Measurements from ENCODE around the gene SIX1.

- TF ChIP-seq, protein P1, sequence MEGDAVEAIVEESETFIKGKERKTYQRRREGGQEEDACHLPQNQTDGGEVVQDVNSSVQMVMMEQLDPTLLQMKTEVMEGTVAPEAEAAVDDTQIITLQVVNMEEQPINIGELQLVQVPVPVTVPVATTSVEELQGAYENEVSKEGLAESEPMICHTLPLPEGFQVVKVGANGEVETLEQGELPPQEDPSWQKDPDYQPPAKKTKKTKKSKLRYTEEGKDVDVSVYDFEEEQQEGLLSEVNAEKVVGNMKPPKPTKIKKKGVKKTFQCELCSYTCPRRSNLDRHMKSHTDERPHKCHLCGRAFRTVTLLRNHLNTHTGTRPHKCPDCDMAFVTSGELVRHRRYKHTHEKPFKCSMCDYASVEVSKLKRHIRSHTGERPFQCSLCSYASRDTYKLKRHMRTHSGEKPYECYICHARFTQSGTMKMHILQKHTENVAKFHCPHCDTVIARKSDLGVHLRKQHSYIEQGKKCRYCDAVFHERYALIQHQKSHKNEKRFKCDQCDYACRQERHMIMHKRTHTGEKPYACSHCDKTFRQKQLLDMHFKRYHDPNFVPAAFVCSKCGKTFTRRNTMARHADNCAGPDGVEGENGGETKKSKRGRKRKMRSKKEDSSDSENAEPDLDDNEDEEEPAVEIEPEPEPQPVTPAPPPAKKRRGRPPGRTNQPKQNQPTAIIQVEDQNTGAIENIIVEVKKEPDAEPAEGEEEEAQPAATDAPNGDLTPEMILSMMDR (conservative IDR thresholded peaks at IDR 0.05; ENCODE audit: low read length): no peak
- no peak for TF ChIP-seq EZH2phosphoT487 (IDR thresholded peaks at IDR 0.05; ENCODE audit: borderline replicate concordance)
These were observed 5.6 kb downstream of the SIX1 start for GRCh38 chr14:60643463-60644314.

All from Loucy (cell line).